Mesenchymal stem cell (in vitro differentiated cells and primary cell): ENCODE results near the gene NRF1.

ENCODE experiments used
- DNase-seq: peaks from one replicate; pipeline ENCODE4 v3.0.0-alpha.2; 2013
- H2AFZ ChIP-seq: one replicate; pipeline ENCODE4 v1.6.1; 2013; ENCODE audit warnings: low read depth, mild to moderate bottlenecking, control low read depth, inconsistent platforms, low read length, moderate library complexity
- H2AK5ac ChIP-seq: 2 replicates; pipeline ENCODE4 v1.6.1; 2013; ENCODE audit warnings: low read length, moderate library complexity, mild to moderate bottlenecking, inconsistent platforms; ENCODE audit not compliant: severe bottlenecking
- H2BK120ac ChIP-seq: one replicate; pipeline ENCODE4 v1.6.1; 2013; ENCODE audit warnings: low read depth, mild to moderate bottlenecking, inconsistent platforms, low read length, moderate library complexity
- H2BK12ac ChIP-seq, 2 experiments: one replicate each; pipeline ENCODE4 v1.6.1; 2013; ENCODE audit warnings: inconsistent platforms in 2 of 2, low read length in 2 of 2, mild to moderate bottlenecking in 2 of 2, moderate library complexity in 2 of 2, control low read depth in 1 of 2
- H2BK15ac ChIP-seq: one replicate; pipeline ENCODE4 v1.6.1; 2013; ENCODE audit warnings: mild to moderate bottlenecking, low read depth, inconsistent platforms; ENCODE audit not compliant: poor library complexity, severe bottlenecking
- H2BK5ac ChIP-seq: 2 replicates; pipeline ENCODE4 v1.6.1; 2013; ENCODE audit warnings: low read depth, mild to moderate bottlenecking, low read length, control low read depth, inconsistent platforms; ENCODE audit not compliant: poor library complexity, severe bottlenecking
- H3K14ac ChIP-seq, 2 experiments: one replicate each; pipeline ENCODE4 v1.6.1; 2013; ENCODE audit warnings: inconsistent platforms in 2 of 2, low read length in 2 of 2, control low read depth in 1 of 2, mild to moderate bottlenecking in 1 of 2, moderate library complexity in 1 of 2
- H3K18ac ChIP-seq, 2 experiments: one replicate each; pipeline ENCODE4 v1.6.1; 2013; ENCODE audit warnings: inconsistent platforms in 2 of 2, low read length in 2 of 2, control low read depth in 1 of 2, low read depth in 1 of 2, mild to moderate bottlenecking in 1 of 2
- H3K23ac ChIP-seq, 2 experiments: one replicate each; pipeline ENCODE4 v1.6.1; 2013; ENCODE audit warnings: inconsistent platforms in 2 of 2, low read length in 2 of 2, mild to moderate bottlenecking in 2 of 2, moderate library complexity in 2 of 2, control low read depth in 1 of 2
- H3K27ac ChIP-seq: 2 replicates; pipeline ENCODE4 v1.5.1; 2013; ENCODE audit warnings: mild to moderate bottlenecking, moderate library complexity, low read length, control low read depth, inconsistent platforms; ENCODE audit not compliant: poor library complexity, severe bottlenecking
- H3K27me3 ChIP-seq, 2 experiments: 2 replicates each; pipeline versions ENCODE4 v1.6.1 to v1.7.0; 2013; ENCODE audit warnings: low read length in 2 of 2, mild to moderate bottlenecking in 2 of 2, moderate library complexity in 2 of 2, control low read depth in 1 of 2, inconsistent platforms in 1 of 2; ENCODE audit not compliant: control insufficient read depth in 1 of 2, insufficient read depth in 1 of 2
- H3K36me3 ChIP-seq, 2 experiments: 2 replicates each; pipeline versions ENCODE4 v1.6.1 to v1.7.0; 2013; ENCODE audit warnings: low read length in 2 of 2, control low read depth in 1 of 2, inconsistent platforms in 1 of 2, low read depth in 1 of 2, mild to moderate bottlenecking in 1 of 2; ENCODE audit not compliant: insufficient read depth in 2 of 2, control insufficient read depth in 1 of 2
- H3K4ac ChIP-seq, 2 experiments: one replicate each; pipeline ENCODE4 v1.6.1; 2013; ENCODE audit warnings: inconsistent platforms in 2 of 2, low read length in 2 of 2, mild to moderate bottlenecking in 2 of 2, moderate library complexity in 2 of 2, control low read depth in 1 of 2, low read depth in 1 of 2
- H3K4me1 ChIP-seq: 2 replicates; pipeline ENCODE4 v1.6.1; 2013; ENCODE audit warnings: low read depth, low read length, control low read depth; ENCODE audit not compliant: control insufficient read depth, insufficient read depth
- H3K4me2 ChIP-seq: 2 replicates; pipeline ENCODE4 v1.6.1; 2013; ENCODE audit warnings: low read length, mild to moderate bottlenecking, inconsistent platforms; ENCODE audit not compliant: poor library complexity, severe bottlenecking
- H3K4me3 ChIP-seq, 2 experiments: 2 replicates each; pipeline versions ENCODE4 v1.5.1 to v1.7.0; 2013; ENCODE audit warnings: low read length in 2 of 2, mild to moderate bottlenecking in 2 of 2, control low read depth in 1 of 2, low read depth in 1 of 2; ENCODE audit not compliant: insufficient read depth in 1 of 2
- H3K79me1 ChIP-seq: replicated peaks from 2 replicates; pipeline ENCODE4 v1.6.1; 2013; ENCODE audit warnings: mild to moderate bottlenecking, control low read depth, low read length, inconsistent platforms; ENCODE audit not compliant: poor library complexity, severe bottlenecking
- H3K9ac ChIP-seq: 2 replicates; pipeline ENCODE4 v1.7.0; 2013; ENCODE audit warnings: mild to moderate bottlenecking, low read length, moderate library complexity
- H3K9me3 ChIP-seq: 2 replicates; pipeline ENCODE4 v1.7.0; 2013; ENCODE audit warnings: mild to moderate bottlenecking, low read length; ENCODE audit not compliant: control insufficient read depth
- H4K8ac ChIP-seq: one replicate; pipeline ENCODE4 v1.6.1; 2013; ENCODE audit warnings: inconsistent platforms, mild to moderate bottlenecking, low read length, moderate library complexity
- H4K91ac ChIP-seq: one replicate; pipeline ENCODE4 v1.6.1; 2013; ENCODE audit warnings: mild to moderate bottlenecking, low read length, inconsistent platforms
- WGBS: methylation state at CpG from one replicate; pipeline ENCODE4 v1.1.7; 2013; ENCODE audit warnings: mixed read lengths; 5-methylcytosine and 5-hydroxymethylcytosine counted together

Gene NRF1

DNA sequence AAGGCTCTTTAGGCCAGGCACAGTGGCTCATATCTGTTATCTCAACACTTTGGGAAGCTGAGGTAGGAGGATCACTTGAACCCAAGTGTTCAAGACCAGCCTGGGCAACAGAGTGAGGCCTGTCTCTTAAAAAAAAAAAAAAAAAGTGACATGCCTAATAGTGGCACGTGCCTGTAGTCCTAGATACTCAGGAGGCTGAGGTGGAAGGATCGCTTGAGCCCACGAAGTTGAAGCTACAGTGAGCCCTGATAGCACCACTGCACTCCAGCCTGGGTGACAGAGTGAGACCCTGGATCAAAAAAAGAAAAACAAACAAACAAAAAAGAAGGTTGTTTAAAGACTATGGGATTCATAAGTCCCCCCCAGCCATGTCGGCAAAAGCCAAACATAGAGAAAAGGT lies 42.2 kb upstream of the NRF1 start:
- H3K4me3 ChIP-seq, result no peak overlapping the region
- H4K8ac ChIP-seq, result no peak overlapping the region
- no peak overlapping the region for H2BK120ac ChIP-seq
- H3K27me3 ChIP-seq, result peaks cover 0 to 3% of the 10 kb centered on the region in 2 experiments
- no peaks in the 10 kb centered on the region for H3K79me1 ChIP-seq
- H2BK12ac ChIP-seq, result no peak overlapping the region
- H3K4ac ChIP-seq, result no peak overlapping the region
- peaks cover 9% of the 10 kb centered on the region for H3K9me3 ChIP-seq
- no peaks in the 10 kb centered on the region for H3K36me3 ChIP-seq
- WGBS, result 78% methylated on average over 3 of the region's 4 CpGs
- H3K18ac ChIP-seq, result no peak overlapping the region
- no peak overlapping the region for H4K91ac ChIP-seq
- no peak overlapping the region for H3K14ac ChIP-seq
- no peak overlapping the region for H2AFZ ChIP-seq
- H3K9ac ChIP-seq, result peak overlapping the region; percentile 78
- peak overlapping the region; percentile 24 for H2BK5ac ChIP-seq
- H2BK15ac ChIP-seq, result no peak overlapping the region
- no peak overlapping the region for H3K4me2 ChIP-seq
- H2AK5ac ChIP-seq, result no peak overlapping the region
- DNase-seq, result no peak
- peaks cover 3% of the 10 kb centered on the region for H3K4me1 ChIP-seq
- no peak overlapping the region for H3K23ac ChIP-seq
- H3K27ac ChIP-seq, result peak overlapping the region; percentile 61

DNA sequence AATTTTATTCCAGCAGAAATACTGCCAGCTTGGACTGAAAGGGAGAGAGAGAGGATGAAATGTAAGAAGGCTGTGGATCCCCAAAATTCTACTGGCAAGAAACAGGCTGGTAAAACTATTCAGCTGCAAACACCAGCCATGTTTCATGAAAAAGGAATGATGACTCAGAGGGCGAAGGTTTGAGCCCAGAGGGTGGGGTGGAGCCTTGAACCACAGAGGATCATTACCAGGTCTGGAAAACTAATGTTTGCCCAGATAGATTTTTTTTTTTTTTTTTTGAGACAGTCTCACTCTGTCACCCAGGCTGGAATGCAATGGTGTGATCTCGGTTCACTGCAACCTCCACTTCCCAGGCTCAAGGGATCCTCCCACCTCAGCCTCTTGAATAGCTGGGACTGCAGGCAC lies 41.7 kb upstream of the NRF1 start:
- no peak overlapping the region for H2AFZ ChIP-seq
- H2BK5ac ChIP-seq, result peak overlapping the region; percentile 24
- H4K8ac ChIP-seq, result no peak overlapping the region
- no peak overlapping the region for H3K23ac ChIP-seq
- no peak overlapping the region for H3K18ac ChIP-seq
- H3K27ac ChIP-seq, result peak overlapping the region; percentile 61
- no peak overlapping the region for H3K4me3 ChIP-seq
- H2AK5ac ChIP-seq, result no peak overlapping the region
- H3K27me3 ChIP-seq, result no peaks in the 10 kb centered on the region
- no peaks in the 10 kb centered on the region for H3K36me3 ChIP-seq
- H2BK12ac ChIP-seq, result no peak overlapping the region
- peak; percentile 73 for DNase-seq
- 11% methylated on average over 1 of the region's 2 CpGs for WGBS
- no peak overlapping the region for H3K14ac ChIP-seq
- no peaks in the 10 kb centered on the region for H3K79me1 ChIP-seq
- no peak overlapping the region for H2BK120ac ChIP-seq
- H3K4ac ChIP-seq, result no peak overlapping the region
- no peak overlapping the region for H3K4me2 ChIP-seq
- H4K91ac ChIP-seq, result no peak overlapping the region
- no peak overlapping the region for H2BK15ac ChIP-seq
- H3K9me3 ChIP-seq, result peaks cover 9% of the 10 kb centered on the region
- peak overlapping the region; percentile 78 for H3K9ac ChIP-seq
- peaks cover 3% of the 10 kb centered on the region for H3K4me1 ChIP-seq

DNA sequence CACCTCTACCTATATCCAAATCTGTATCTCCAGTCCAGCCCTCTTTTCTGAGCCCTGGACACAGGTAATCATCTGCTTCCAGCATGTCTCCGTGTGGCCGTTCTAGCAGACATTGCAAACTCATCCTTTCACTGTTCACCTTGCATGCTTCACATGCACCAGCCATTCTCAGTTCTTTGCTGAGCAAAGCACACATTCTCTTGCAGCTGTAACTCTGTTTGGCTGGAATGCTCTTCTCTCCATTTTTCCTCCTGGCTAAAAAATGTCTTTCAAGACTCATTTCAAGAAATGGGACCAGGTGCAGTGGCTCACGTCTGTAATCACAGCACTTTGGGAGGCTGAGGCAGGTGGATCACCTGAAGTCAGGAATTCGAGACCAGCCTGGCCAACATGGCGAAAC lies 40.3 kb upstream of the NRF1 start:
- H3K27ac ChIP-seq, result no peak overlapping the region
- H2BK120ac ChIP-seq, result no peak overlapping the region
- no peak overlapping the region for H3K9ac ChIP-seq
- no peak overlapping the region for H4K8ac ChIP-seq
- H3K36me3 ChIP-seq, result no peaks in the 10 kb centered on the region
- H2AK5ac ChIP-seq, result no peak overlapping the region
- H3K14ac ChIP-seq, result no peak overlapping the region
- no peak overlapping the region for H2AFZ ChIP-seq
- no peak overlapping the region for H2BK15ac ChIP-seq
- peaks cover 9% of the 10 kb centered on the region for H3K9me3 ChIP-seq
- H2BK5ac ChIP-seq, result no peak overlapping the region
- H3K23ac ChIP-seq, result no peak overlapping the region
- H3K4ac ChIP-seq, result no peak overlapping the region
- H2BK12ac ChIP-seq, result no peak overlapping the region
- no peak overlapping the region for H3K4me2 ChIP-seq
- 93% methylated on average over 5 of the region's 5 CpGs for WGBS
- H3K4me1 ChIP-seq, result peaks cover 3% of the 10 kb centered on the region
- H3K18ac ChIP-seq, result no peak overlapping the region
- no peaks in the 10 kb centered on the region for H3K27me3 ChIP-seq
- H3K4me3 ChIP-seq, result no peak overlapping the region
- H3K79me1 ChIP-seq, result no peaks in the 10 kb centered on the region
- no peak for DNase-seq
- no peak overlapping the region for H4K91ac ChIP-seq

DNA sequence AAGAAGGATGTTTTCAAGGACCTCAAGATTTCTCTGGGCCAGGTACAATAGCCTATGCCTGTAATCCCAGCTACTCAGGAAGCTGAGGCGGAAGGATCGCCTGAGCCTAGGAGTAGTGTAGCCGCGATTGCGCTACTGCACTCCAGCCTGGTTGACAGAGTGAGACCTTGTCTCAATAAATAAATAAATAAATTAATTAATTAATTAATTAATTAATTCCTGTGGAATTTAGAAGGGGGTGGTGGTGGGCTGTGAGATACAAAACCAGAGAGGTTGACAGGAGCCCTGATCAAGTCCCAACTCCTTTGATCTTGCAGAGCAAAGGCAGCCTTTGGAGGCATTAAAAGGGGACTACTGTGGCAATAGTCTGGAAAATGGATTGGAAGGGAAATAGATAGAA lies 39.3 kb upstream of the NRF1 start:
- H3K27ac ChIP-seq, result no peak overlapping the region
- WGBS, result 100% methylated on average over 2 of the region's 5 CpGs
- H3K36me3 ChIP-seq, result no peaks in the 10 kb centered on the region
- H3K4me3 ChIP-seq, result no peak overlapping the region
- H2BK12ac ChIP-seq, result no peak overlapping the region
- no peak overlapping the region for H2BK120ac ChIP-seq
- H3K14ac ChIP-seq, result no peak overlapping the region
- no peak for DNase-seq
- H4K8ac ChIP-seq, result no peak overlapping the region
- H2BK5ac ChIP-seq, result no peak overlapping the region
- no peak overlapping the region for H2BK15ac ChIP-seq
- H3K4me2 ChIP-seq, result no peak overlapping the region
- H3K23ac ChIP-seq, result no peak overlapping the region
- H2AFZ ChIP-seq, result no peak overlapping the region
- H3K9me3 ChIP-seq, result peaks cover 8% of the 10 kb centered on the region
- no peaks in the 10 kb centered on the region for H3K79me1 ChIP-seq
- no peak overlapping the region for H3K18ac ChIP-seq
- no peak overlapping the region for H3K9ac ChIP-seq
- peaks cover 3% of the 10 kb centered on the region for H3K4me1 ChIP-seq
- H3K27me3 ChIP-seq, result no peaks in the 10 kb centered on the region
- no peak overlapping the region for H4K91ac ChIP-seq
- no peak overlapping the region for H2AK5ac ChIP-seq
- H3K4ac ChIP-seq, result no peak overlapping the region
